Activated CD8-positive, alpha-beta memory T cell treated with anti-CD3 and anti-CD28 coated beads, Interleukin-2, amount 50 U/mL, for 24 hours (primary cell): Measurements from ENCODE around the gene SPATS2.

Source experiments
- DNase-seq: peaks from one replicate; pipeline ENCODE4 v3.0.0-alpha.2; 2020; ENCODE audit errors: extremely low read depth

The SPATS2 gene

DNA sequence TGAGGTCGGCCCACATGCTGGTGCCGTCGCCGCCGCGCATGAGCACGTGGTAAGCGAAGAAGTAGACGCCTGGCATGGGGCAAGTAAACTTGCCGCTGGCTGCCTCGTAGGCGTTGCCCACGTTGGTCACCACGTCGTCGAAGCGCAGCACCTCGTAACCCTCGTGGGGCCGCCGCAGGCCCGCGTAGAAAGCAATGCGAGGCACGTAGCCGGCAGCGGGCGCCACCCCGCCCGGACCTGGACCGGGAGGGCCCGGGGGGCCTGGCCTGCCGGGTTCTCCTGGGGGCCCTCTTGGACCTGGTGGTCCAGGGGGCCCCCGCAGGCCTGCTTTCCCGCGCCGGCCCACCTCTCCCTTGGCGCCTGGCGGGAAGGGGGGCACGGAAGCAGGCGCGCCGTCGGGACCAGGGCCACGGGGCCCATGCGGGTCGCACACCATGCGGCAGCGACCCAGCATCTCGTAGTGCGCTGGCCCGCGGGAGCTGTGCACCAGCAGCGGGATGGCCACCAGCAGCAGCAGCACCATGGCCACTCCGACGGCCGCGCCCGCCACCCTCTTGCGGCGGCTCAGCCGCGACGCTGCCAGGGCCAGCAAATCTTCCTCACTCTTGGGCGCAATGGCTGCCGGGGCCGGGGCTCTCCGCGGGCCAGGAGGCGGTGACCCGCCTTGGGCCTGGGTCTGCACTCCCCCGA is 31.2 kb upstream of the SPATS2 start:
- DNase-seq = no peak

DNA sequence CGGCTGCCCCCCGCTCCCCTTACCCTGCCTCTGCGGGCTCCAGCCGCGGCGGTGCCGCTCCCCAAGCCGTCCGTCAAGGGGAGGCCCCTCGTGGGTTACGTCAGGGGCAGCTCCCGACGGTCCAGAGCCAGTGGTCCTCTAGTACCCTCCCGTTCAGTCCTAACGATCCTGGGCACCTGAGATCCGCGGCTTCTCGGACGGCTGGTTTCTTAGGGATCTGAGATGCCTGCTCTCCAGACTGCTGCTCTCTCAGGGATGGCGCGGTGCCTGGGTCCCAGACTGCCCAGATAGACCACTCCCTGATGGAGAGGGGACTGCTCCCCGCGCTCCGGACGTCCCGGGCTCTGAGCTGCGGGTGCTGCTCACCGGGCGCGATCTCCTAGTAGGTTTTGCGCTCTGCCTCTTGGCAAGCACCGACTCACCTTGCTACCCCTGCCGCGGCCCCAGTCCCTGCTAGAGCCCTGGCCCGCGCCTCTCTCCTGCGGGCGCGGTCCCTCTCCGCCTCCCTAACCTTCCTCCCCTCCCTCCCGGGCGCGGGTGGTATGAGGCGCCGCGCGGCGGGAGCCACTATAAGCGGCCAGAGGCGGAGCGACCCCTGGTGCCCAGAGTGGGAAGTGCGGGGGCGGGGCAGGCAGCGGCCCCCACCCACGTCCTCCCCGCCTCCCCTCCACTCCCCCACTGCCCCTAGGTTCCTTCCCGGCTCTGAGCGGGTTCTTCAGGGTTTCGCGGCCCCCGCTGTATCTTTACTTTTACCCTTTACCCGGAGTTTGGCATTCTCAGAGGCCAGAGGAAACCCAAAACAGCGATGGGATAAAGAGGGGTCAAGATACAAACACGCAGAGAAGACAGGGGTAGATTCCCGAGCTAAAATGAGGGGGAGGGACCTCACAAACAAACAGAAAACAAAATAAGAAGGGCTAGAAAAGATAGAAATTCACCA is 30.3 kb upstream of the SPATS2 start, which contains the start of gene C1QL4:
Gene C1QL4, minus strand, starts transcription at position 544 of the 940 bp plus-strand sequence. CDS start 711 bp downstream, outside the sequence.
- DNase-seq = peak; percentile 63

DNA sequence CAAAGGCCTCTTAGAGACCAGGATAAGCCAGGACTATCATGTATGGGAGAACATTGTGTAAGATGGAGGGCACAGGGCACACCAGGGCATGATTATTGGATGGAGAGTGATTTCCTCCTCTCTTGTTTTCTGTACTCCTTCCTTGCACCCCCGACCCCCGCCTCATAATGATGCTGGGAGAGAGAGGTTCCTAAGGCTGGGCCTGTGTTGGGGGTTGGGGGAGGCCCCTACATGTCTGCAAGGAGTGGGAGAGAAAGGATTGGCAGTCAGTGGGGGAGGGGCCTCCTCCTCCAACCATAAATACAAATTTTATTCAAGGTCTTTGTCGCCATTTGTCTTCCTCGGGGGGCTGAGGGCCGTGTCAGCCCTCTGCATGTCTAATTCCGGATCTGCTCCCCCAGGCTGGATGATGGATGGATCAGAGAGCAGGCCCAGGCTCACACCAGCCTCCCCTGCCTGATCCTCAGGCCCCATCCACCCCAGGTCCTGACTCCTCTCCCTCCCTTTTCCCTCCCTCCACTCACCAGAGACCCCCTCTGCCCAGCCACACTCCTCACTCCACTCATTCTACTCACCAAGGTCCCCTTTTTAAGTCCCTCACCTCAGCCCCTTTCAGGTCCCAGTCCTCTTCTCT is 28.3 kb upstream of the SPATS2 start:
- no peak for DNase-seq

DNA sequence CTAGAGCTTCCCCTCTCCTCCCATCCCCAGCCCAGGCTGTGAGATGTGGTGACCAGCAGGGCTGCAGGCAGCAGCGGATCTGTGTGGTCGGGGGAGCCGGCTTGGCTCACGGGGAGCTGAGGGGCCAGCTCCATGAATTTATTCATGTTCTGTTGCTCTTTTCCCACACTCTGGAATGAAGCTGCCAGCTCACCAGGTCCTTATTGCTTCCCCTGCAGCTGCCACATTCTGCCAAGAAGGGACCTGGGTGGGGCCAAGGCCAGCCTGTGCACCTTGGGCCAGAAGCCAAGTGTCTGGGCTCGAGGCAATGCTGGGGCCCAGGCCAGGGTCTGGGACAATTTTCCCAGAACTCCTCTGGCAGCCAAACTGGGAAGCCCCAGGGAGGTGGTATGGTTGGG is 27.8 kb upstream of the SPATS2 start:
- DNase-seq = no peak

DNA sequence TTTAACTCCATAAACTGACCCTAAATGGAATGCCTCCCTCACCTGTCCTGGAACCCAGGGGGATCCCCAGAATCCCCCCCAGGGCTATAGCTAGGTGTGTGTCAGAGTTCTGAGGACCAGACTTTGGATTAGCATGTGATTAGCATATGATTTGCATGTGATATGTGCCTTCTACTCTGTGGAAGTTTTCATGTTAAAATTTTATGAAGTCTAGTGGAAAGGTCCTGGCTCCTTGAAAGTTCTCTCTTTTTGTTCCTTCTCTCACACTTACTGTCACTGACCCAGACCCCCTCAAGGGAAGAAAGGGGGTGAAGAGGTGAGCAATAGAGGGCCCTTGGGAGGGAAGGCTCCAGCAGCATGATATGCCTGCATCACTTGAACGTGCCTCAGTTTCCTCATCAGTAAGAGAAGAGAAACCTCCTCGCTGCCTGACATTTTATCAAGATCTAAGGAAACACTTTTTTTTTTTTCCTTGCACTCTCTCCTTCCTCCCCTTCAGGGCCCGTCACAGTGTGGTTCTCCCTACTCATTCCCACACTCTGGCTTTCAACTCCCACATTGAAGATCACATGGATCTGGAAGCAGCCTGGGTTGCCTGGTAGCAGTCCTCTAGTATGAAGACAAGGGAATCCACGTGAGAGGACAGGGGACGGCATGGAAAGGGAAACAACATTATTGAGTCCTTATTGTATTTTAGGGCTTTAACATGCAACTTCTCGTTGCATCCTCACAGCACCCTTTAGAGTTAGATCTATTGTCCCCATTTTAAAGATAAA is 27.0 kb upstream of the SPATS2 start:
- no peak for DNase-seq

DNA sequence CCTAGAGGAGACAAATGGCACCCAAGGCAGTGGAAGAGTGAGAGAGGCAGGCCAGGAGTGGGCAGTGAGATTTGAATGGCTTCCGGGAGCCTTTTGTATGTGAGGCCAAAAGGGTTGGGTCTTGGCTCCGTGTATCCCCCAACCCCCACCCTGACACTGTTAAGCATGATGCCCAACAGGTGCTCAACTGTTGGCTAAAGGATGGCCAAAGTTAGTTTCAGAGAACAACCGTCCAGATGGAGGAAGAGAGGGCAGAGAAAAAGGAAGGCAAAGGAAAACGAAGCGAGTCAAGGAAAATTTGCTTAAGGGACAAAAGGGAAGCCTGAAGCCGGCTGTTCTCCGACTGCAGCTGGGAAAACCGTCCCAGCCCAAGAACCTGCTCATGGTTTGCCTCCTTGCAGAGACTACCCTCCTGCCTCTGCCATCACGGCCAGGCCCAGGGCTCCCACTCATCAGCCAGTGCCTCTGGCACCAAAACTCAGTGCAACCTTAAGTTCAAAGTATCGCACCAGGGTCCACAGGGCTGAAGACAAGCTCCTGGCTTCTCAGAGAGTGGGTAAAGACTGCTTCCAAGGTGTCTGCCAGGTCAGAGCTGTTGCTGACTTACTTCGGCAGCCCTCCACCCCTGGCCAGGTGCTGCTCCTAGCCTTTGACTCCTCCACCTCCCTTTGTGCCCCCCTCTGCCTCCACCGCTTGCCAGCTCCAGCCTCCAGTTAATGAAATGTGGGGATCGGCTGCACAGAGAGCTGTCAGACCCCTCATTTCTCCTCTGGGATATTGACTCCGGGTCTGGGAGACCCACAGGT is 26.1 kb upstream of the SPATS2 start:
- no peak for DNase-seq

DNA sequence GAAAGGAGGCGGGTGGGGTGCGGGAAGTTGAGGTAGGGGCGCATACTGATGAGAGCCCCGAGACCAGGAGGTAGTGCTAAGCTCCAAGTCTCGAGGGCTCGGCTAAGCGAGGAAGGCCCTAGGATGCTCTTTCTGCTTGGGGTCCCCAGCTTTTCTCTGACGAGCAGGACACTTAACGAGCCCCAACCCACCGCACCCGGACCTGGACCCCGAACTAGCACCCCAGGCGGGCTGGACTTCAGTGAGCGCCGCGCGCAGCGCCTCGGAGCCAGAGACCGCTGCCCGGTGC is 25.5 kb upstream of the SPATS2 start:
- no peak for DNase-seq

DNA sequence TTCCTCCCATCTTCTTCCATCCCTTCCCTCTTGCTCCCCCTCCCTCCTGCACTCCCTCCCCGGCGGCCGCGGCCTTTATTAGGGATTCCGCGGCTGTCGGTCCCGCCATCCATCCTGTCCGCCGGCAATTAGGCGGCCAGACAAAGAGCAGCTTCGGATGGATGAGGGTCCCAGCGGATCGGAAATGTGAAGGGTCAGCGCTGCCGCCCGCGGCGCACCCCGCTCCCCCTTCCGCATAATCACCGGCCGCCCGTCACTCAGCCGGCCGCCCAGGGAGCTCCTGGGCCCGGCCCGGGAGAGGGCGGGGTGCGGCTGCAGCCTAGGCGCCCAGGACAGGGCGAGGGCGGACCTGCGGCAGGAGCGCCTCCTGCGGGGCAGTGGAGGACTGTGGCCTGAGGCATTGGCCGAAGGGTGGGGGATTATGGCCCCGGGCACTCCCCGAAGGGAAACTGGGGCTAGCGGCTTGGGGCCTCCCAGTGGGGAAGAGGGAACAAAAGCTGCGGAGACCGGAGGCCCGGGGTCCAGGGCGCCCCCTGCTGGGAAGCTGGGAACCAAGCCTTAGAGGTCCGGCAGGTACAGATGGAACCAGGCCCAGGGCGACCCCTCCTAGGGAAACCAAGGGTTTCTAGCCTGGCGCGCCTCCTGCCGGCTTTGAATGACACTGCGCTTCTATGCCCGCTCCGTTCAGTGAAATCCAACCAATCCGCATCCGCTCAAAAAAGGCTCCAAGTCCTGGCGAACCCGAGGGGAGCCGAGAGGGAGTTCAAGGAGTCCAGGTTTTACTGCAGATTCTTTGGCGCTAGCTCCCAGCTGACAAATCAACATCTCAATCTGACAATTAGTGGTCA is 25.0 kb upstream of the SPATS2 start:
- DNase-seq = peak; percentile 57

DNA sequence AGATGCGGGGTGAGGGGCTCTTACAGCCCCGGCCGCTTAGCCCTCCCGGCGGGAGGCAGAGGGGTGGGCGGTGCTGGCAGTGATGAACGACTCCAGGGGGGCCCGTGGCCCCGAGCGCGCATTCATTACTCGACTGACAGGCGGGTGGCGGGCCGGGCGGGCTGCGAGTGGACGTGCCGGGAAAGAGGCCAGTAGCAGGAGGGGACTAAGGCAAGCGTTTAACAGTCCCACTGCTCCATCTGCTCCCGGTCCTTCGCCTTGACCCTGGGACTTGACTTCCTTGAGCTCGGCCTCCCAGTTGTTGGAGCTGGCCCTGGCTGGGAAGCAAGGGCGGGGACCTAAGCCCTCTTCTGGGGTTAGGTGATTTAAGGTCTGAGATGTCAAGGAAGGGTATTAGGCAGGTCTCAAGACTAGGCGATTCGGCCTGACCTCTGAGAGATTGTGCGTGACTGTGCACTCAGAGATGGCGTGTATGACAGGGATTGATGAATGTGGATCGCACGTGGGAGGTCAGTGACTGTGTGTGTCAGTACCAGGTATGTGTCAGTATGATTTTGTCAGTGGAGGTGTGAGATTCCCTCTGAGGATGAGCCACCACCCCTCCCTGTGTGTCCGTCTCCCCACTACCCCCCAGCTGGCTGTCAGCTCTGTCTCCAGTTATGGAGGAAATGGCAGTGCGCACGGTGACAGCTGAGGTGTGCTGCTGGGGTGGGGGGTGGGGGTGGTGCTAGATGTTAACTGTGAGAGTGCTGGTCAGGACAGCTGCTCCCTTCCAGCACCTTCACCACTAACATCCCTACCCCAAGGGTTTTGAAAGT is 24.1 kb upstream of the SPATS2 start:
- DNase-seq = no peak

DNA sequence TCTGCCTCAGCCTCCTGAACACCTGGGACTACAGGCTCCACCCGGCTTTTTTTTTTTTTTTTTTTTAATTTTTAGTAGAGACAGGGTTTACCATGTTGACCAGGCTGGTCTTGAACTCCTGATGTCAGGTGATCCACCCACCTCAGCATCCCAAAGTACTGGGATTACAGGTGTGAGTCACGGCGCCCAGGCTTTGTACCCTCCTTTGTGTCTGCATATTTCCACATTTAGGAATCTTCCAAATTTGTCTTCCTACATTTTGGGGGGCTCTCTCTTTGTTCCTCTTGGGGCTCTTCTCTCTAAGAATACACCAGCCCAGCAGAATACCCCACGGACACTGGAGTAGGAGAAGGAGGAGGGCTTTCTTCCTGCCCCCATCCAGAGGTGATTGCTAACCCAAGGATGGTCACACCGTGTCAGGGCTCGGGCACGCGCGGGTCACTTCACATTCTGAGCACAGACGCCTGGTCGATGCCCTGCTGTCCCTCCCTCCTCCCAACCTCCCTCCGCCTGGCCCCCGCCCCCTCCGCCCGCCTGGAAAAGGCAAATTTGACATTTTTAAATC is 22.7 kb upstream of the SPATS2 start:
- DNase-seq = no peak

DNA sequence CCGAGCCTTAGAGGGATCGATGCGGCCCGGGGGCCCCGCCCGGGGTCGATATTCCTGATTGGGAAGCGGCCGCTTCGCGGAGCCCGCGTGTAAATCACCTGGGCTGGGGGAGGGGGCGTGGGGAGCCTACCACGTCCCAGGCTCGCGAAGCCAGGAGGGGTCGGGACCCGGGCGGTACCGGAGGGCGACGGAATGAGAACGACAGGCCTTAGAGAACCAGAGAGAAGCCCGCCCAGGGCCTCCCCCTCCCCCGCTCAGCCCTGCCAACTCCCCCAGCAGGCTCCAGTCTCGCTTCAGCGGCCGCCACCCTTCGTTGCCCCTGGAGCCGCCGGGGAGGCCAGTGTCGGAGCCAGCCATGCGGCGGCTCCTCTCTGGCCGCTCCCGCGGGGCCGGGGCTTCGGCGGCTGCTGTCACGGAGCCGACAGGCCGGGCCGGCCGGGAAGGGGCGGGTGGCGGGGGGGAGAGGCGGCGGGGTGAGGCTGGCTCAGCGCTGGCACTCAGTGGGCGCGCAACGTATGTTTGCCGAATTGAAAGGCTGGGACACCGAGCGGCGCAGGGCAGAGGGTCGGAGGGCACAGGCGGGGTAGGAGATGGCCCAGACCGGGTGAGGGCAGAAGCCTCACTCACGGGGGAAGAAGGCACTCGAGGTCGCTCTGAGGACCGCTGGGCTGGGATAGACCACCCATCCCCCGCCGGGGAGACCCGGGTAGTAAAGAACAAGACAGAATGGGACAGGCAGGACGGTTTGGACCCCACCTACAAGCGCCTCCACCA is 22.0 kb upstream of the SPATS2 start:
- DNase-seq = no peak

DNA sequence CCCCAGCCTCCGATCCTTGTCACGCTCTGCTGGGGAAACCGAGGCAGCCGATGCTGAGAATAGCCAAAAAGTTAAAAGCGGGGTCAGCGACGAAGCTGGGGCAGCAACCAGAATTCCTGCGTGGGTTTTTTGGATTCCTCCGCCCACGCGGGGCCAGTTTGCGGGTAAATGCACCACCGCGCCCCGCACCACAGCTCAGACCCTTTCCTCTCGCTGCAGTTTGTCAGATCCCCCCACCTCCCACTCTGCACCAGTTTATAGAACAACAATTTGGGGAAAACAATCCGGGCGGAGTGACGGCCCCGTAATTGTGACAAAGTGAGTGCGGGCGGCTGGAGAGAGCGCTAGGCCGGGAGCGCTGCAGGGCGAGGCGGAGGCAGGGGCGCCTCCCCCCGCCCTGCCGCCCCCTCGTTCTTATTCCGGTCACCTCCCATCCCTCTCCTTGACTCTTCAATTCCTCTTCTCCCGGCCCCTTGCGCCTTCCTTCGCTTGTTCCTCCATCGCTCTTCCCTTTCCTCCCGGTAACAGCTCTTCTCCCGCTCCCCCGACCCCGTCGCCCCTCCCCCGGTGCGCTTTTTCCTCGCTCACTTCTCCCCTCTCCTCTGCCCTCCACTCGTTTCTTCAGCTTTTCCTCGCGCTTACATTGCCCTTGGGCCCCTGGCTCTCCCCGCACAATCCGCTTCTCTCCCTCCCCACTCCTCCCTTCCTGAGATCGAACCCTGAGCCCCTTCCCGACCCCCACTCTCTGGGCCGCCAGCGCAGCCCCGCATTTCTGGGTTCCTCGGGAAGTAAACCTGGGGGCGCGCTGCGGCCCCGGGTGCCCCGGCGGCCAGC is 21.2 kb upstream of the SPATS2 start:
- DNase-seq = no peak

DNA sequence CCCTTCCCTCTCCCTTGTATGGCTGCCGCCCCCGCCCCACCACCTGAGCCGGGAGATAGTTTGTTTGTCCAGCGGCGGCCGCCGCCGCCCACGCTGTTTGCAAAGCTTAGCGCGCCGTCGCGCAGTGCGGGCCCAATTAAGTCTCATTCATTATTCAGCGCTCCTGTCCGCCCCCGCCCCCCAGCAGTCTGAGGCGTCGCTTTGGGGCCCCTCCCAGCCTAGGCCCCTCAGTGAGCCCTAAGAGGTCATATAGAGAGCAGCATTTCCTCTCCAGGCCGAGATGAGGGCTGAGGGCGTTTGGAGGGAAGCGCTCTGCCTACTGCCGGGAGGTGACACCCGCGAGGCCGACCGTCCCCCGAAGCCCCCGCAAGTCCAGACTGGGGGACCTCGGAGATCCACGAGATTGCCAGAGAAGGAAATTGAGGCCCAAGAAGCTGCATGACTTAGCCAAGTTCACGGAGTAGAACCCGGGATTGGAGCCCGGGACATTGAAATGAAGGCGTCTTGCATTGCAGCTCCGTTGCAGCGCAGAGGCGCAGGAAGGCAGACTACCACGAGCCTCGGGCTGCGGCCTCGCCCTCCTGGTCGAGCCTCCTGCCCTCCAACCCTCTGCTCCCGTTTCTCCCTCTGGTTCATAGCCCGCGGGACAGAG is 20.5 kb upstream of the SPATS2 start, which contains the start of gene DNAJC22:
Gene DNAJC22, plus strand, starts transcription at position 230 of the 652 bp plus-strand sequence. CDS start 1,985 bp downstream, outside the sequence.
- DNase-seq = no peak

DNA sequence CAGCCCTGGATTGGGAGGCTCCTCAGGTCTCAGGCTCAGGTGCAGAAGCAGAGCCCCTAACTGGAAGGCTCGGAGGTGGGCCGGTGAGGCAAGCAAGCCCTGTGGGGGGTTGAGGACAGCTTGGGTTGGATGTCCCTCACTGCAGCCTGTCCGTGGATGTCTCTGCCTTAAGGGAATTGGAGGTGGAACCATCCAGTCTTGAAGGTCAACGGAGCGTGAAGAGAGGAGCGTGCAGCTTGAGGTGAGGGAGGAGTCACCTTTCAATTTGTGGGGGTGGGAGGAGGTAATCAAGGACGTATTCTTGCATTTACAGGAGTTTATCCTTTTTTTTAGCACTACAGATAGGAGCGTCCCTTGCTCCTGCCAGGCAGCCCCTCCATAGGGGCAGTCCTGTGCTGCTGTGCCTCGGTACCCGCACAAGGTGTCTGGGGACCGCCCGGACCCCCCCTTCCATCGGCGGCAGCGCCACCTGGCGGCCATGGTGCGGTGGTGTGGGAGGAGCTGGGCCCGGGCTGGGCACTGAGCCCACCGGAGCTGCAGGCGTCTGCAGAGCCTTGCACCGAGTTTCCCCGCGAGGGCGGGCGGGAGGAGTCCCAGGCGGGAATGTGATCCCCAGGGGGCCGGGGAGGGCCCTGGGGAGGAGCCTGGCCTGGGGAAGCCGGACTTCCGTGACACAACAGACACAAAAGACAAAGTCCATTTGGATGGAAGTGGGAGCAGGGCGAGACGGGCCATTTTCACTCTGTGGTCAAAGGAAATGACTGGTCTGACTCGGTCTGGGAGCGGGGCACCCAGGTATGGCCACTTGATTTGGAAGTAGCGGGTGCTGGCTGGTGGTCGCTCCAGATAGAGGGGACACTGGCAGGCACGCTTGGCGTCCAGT is 19.7 kb upstream of the SPATS2 start:
- DNase-seq = peak; percentile 49

DNA sequence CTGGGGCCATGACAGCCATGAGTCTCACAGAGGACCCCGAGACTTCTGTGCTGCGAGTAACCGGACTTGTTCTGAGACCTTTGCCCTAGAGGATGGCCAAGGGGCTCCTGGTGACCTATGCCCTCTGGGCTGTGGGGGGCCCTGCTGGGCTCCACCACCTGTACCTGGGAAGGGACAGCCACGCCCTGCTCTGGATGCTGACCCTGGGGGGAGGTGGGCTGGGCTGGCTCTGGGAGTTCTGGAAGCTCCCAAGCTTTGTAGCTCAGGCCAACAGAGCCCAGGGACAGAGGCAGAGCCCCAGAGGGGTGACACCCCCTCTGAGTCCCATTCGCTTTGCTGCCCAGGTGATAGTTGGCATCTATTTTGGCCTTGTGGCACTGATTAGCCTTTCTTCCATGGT is 18.5 kb upstream of the SPATS2 start:
- DNase-seq = no peak

DNA sequence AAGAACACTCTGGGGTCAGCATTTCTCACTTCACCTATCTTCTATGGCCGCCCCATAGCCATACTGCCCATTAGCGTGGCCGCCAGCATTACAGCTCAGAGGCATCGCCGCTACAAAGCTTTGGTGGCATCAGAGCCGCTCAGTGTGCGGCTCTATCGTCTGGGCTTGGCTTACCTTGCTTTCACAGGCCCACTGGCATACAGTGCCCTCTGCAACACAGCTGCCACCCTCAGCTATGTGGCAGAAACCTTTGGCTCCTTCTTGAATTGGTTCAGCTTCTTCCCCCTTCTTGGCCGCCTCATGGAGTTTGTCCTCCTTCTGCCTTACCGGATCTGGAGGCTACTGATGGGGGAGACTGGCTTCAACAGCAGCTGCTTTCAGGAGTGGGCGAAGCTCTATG is 18.0 kb upstream of the SPATS2 start:
- DNase-seq = no peak
